ENCODE measurements around the gene PM20D2.
A peak's percentile ranks its signal among the peaks of the same experiment; 100 is the strongest.
"Not testable (repeated sequence)": the region's sequence is repeated elsewhere in the genome, so short reads cannot be mapped to it uniquely, and the experiment has no call there.

The PM20D2 gene, protein sequence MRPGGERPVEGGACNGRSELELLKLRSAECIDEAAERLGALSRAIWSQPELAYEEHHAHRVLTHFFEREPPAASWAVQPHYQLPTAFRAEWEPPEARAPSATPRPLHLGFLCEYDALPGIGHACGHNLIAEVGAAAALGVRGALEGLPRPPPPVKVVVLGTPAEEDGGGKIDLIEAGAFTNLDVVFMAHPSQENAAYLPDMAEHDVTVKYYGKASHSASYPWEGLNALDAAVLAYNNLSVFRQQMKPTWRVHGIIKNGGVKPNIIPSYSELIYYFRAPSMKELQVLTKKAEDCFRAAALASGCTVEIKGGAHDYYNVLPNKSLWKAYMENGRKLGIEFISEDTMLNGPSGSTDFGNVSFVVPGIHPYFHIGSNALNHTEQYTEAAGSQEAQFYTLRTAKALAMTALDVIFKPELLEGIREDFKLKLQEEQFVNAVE

GRCh38 chr6:89145956-89146717, at the start of gene PM20D2:
TSS of gene PM20D2 (plus strand) at chr6:89146055. CDS start at chr6:89146145, 90 bp downstream.
- DNase-seq = peak; percentile 51

GRCh38 chr6:89098461-89098860, 47.4 kb upstream of the PM20D2 start:
- no peak for DNase-seq

DNA sequence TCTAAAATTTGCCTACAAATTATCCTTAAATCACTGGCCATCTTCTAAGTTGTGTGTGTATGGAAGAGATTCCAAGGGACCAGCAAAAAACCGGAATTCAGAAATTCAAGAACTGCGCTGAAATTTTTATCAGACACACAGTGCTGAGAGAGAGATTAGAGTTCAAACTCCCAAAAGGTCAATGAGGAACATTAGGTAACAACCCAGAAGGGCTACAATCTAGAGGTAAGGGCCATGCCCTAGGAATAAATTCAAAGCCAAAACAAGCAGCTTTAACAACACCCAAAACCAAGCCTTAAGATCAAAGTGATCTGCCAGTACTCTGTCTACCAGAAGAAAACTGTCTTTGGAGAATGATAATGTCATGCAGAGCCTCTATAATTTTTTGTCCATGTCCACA, 45.7 kb upstream of the PM20D2 start:
- DNase-seq = no peak

DNA sequence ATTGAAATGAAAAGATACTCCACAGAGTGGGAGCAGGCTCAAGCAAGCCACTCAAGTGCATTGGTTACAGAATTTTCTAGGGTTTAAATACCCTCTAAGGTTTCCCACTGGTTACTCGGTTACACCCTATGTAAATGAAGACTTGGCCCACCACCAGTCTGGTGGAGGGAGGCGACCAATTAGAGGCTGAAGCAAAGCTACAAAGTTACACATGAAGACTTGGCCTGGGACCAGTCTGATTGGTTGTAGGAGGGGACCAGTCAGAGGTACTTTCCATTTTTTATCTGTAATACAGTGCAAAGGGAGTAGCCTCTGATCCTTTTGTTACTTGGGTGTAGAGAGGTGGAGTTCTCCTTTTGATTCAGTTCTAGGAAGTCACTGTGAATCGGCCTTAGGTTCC, 35.6 kb upstream of the PM20D2 start:
- no peak for DNase-seq

DNA sequence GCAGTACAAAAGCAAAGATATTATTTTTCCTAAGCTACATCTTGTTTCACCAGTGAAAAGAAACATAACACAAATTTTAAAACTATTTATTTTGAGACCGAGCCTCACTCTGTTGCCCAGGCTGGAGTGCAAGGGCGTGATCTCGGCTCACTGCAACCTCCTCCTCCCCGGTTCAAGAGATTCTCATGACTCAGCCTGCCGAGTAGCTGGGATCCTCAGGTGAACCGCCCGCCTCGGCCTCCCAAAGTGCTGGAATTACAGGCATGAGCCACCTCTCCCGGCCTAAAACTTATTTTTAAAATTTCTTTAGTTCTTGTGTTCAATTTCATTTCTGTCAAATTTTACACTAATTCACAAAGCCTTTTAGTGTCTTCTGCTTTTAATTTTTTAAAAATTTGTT, 33.9 kb upstream of the PM20D2 start:
- no peak for DNase-seq

- no peak for DNase-seq
Observed at GRCh38 chr6:89116702-89117101, 29.2 kb upstream of the PM20D2 start.

DNA sequence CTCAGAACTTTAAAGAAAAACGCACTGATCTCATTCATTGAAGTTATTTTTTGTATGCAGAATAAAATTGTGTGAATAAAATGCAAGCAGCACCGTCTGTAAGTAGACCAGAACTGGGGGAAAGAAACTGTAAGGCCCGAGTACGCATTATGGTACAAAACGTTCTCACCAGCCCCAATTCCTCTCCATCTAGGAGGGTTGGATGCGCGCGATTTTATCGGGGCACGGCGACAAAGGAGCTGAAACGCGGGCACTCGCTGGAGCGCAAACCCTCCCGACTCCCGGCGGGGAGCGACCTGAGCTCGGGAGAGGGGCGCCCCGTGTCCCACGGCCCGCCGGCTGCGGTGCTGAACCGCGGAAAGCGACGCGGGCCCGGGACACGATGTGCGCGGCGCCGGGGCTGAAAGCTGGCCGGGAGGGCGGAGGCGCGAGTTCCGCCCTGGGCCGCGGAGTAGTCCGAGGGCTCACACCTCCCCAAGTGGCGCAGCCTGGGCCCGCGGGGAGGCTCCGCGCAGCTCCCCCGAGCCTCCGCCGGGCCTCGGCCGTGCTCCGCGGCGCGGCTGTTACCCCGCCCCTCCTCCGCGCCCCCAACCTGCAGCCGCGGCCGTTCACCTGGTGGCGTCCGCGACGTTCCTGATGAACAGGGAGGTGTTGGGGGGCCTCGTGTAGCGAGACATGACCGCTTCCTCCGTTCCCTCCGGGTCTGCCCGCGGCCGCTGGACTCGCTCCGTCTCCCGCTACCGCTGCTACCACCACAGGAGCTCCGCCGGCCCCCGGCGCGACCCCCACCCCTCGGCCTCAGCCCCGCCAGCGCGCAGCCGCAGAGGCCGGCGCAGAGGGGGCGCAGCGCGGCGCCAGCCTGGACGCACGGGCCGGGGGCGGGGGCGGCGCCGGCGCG, 28.4 kb upstream of the PM20D2 start, which contains the start of gene SRSF12:
TSS of gene SRSF12 (minus strand) at position 861 of the 898 bp plus-strand sequence. CDS start at position 677, 184 bp downstream.
- peak; percentile 10 for DNase-seq

DNA sequence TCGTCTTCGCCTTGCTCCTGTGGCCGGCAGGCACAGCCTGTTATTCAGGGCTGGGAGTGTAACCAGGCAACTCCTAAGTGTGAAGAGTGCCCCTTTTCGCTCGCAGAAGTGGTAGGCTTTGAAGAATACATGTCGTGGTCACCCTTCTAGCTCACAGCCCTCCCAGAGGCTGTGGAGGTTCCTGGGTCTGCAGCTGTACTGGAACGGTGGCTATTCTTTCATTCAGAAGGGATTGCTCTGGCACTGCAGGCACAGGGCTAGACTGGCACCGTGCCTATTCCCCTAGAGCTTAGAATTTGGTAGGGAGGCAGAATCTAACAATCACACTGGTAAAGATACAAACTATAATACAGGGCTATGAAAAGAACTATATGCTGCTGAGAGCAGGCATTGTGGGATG, 26.9 kb upstream of the PM20D2 start:
- DNase-seq = no peak

DNA sequence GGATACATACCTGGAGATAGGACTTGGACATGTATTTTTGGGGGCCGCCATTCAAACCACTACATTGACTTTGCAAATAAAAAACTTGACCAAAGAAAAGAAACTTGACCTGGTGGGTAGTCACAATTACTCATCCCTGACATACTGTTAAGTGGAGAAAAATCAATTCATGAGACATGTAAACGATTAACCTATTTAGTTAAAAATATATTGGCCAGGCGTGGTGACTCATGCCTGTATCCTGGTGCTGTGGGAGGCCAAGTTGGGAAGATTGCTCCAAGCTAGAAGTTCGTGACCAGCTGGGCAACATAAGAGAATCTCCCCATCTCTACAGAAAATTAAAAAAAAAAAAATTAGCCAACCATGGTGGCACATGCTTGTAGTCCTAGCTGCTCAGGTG, 25.5 kb upstream of the PM20D2 start:
- no peak for DNase-seq

GRCh38 chr6:89121934-89122333, 23.9 kb upstream of the PM20D2 start:
- DNase-seq = no peak

GRCh38 chr6:89122625-89123024, 23.2 kb upstream of the PM20D2 start:
- peak; percentile 44 for DNase-seq

GRCh38 chr6:89128256-89128671, 17.6 kb upstream of the PM20D2 start:
- DNase-seq = not testable (repeated sequence)

DNA sequence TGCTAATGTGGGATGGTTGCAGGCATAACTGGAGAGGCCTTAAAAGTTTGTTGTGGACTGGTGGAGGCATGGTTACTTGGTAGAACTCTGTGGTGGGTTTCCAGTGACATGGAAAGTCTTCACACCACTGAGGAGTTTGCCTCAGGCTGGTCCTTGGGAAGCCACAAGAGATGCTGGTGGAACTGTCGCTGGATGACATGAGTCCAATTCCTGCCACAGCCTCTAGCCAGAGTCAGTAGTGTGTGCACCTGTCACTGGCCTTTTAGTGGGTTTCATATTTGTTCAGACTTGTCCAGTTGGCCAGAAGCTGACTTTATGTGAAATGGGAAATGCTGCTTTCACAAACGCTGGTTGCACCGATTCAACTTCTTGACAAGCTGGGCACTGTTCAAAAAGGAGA, 14.3 kb upstream of the PM20D2 start:
- no peak for DNase-seq

DNA sequence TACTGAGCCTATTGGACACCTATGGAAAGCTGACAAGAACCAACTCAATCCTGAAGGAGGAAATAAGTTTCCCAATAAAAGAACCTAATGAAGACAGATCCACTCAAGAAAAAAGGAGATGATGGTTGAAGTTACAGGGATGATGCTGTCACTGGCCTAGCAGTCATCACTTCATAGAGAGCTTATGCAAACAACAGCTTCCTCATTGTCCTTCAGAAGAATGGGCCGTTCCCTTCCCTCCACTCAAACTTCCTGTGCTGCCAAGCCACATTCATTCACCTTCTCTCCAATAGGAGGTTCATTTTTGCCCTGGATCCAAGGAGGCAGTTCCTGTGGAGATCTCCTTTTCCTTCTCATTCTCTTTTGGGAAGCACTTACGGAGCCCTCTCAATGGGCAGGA, 13.8 kb upstream of the PM20D2 start:
- DNase-seq = no peak

DNA sequence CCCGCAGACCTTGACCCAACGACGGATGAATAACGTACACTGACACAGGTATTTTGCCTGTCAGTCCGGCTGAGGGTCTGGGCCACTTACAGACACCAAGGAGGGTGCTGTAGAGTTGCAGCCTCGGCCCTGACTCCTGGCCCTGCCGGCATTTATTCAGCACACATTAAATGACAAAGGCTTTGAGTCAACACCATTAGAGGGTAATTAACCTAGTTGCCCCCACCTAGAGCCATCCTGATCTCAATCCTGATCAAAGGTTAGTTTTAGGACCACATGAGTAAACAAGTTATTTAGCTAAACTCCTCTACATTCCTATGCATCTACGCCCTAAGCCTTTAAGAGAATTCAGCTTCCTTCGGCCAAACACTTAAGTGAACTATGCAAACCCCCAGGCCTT, 11.9 kb upstream of the PM20D2 start:
- DNase-seq = no peak

DNA sequence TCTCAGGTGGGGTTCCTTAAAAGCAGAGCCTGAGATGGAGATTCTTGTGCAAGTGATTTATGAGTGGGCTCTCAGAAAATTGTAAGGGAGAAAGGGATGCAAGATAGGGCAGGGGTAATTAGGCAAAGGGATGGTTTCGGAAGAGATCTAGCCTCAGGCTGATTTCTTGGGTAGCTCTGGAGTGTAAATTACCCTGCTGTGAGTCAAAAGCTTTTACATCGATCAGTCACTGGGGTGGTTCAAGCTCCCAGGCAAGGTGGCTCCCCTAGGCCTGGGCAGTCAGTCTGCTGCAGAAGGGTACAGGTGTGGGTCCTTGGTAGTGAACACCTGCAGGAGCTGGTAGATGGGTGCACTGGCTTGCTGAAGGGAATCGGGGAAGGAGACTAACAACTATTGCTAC, 11.1 kb upstream of the PM20D2 start:
- DNase-seq = no peak

DNA sequence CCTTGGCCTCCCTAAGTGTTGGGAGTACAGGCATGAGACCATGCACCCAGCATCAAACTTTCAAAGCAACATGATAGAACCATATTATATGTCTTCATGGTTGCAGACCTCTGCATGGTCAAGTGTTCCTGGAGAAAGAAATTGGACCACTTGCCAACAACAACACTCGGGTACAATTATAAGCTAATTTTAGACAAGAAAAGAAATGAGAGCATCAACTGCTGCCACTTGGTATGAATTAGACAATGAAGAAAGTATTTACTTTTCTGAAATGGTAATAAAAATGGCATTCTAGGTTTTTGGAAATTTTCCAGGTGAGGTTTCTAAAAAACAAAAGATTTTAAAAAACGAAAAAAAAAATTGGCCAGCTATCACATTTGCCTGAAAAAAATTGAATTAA, 7.7 kb upstream of the PM20D2 start:
- no peak for DNase-seq

GRCh38 chr6:89139509-89140346, 6.1 kb upstream of the PM20D2 start:
- no peak for DNase-seq

- DNase-seq = no peak
Observed at GRCh38 chr6:89140347-89141156, 5.3 kb upstream of the PM20D2 start.

GRCh38 chr6:89144354-89144906, 1.4 kb upstream of the PM20D2 start:
- no peak for DNase-seq

All from CD4-positive, alpha-beta T cell treated with Interleukin-4 for 4 hours (primary cell).